ENCODE results near the gene EGFR.
A peak's percentile ranks its signal among the peaks of the same experiment; 100 is the strongest.

Gene EGFR

GRCh38 chr7:55251911-55252310, 233.1 kb downstream of the EGFR start:
- no peak for DNase-seq (ENCODE audit: low read depth)
- no peak for TF ChIP-seq CTCF (IDR thresholded peaks at IDR 0.05; ENCODE audit: control insufficient read depth, extremely low read depth, insufficient read depth)
- H3K4me3 ChIP-seq (ENCODE audit: low read depth, low read length) = no peak overlapping the region

GRCh38 chr7:55252386-55252785, 233.6 kb downstream of the EGFR start:
- H3K4me3 ChIP-seq (ENCODE audit: low read depth, low read length) = no peak overlapping the region
- no peak for DNase-seq (ENCODE audit: low read depth)
- no peak for TF ChIP-seq CTCF (IDR thresholded peaks at IDR 0.05; ENCODE audit: control insufficient read depth, extremely low read depth, insufficient read depth)

DNA sequence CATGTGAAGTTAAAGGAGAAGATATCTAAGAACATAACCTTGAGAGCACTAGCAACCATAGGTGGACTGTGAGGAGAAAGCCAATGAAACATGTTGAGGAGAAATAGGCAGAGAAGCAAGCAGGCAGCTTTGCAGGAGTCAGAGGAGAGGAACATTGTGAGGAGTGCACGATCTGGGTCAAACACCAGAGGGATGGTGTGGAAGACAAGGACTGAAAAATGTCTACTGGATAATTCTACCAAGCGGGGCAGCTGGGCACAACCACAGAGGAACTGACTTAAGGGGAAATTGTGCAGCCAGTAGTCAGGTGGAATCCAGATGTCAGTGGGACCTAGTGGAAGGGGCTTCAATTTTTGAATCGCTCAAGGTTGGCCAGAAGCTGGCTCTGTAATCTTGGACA, 234.4 kb downstream of the EGFR start:
- H3K4me3 ChIP-seq (ENCODE audit: low read depth, low read length) = no peak overlapping the region
- TF ChIP-seq CTCF (IDR thresholded peaks at IDR 0.05; ENCODE audit: control insufficient read depth, extremely low read depth, insufficient read depth) = no peak
- no peak for DNase-seq (ENCODE audit: low read depth)

GRCh38 chr7:55254242-55254595, 235.4 kb downstream of the EGFR start:
- no peak for DNase-seq (ENCODE audit: low read depth)
- H3K4me3 ChIP-seq (ENCODE audit: low read depth, low read length) = peak overlapping the region; percentile 55
- TF ChIP-seq CTCF (IDR thresholded peaks at IDR 0.05; ENCODE audit: control insufficient read depth, extremely low read depth, insufficient read depth) = no peak

GRCh38 chr7:55254596-55255495, 236.0 kb downstream of the EGFR start:
- H3K4me3 ChIP-seq (ENCODE audit: low read depth, low read length) = peak overlapping the region; percentile 55
- peak; percentile 18 for DNase-seq (ENCODE audit: low read depth)
- peak; percentile 96 for TF ChIP-seq CTCF (IDR thresholded peaks at IDR 0.05; ENCODE audit: control insufficient read depth, extremely low read depth, insufficient read depth)

GRCh38 chr7:55255496-55256445, 237.0 kb downstream of the EGFR start:
- TF ChIP-seq CTCF (IDR thresholded peaks at IDR 0.05; ENCODE audit: control insufficient read depth, extremely low read depth, insufficient read depth) = peak; percentile 99
- H3K4me3 ChIP-seq (ENCODE audit: low read depth, low read length) = peak overlapping the region; percentile 55
- DNase-seq (ENCODE audit: low read depth) = peak; percentile 62

Data from LNCaP clone FGC (cell line).